Measurements from ENCODE around the gene SP110.
A peak's percentile ranks its signal among the peaks of the same experiment; 100 is the strongest.

Gene SP110

GRCh38 chr2:230222829-230223228, 3.0 kb upstream of the SP110 start:
- peak; percentile 69 for DNase-seq

- no peak for DNase-seq
These were observed 1.7 kb upstream of the SP110 start for GRCh38 chr2:230221493-230221892.

DNA sequence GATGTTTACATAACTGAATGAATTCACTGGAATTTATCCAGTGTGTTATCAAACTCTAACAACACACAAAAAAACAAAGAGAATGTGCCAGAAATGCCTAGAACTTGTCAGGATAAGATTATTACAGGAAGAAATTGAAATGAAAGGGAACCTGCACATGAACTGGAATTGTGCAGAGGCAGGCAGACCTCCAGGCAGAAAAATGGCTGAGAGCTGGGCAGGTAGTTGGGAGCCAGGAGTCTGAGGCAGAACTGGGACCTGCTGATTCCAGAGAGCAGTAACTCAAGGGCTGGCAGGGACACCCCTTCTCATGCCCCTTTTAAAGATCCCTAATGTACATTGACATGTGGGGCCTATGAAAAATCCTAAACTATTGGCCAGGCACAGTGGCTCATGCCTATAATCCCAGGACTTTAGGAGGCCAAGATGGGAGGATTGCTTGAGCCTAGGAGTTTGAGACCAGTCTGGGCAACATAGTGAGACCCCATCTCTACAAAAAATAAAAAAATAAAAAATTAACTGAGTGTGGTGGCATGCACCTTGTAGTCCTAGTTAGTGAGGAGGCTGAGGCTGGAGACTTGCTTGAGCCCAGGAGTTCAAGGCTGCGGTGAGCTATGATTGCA, 674 bp upstream of the SP110 start:
- DNase-seq: peak; percentile 15

DNA sequence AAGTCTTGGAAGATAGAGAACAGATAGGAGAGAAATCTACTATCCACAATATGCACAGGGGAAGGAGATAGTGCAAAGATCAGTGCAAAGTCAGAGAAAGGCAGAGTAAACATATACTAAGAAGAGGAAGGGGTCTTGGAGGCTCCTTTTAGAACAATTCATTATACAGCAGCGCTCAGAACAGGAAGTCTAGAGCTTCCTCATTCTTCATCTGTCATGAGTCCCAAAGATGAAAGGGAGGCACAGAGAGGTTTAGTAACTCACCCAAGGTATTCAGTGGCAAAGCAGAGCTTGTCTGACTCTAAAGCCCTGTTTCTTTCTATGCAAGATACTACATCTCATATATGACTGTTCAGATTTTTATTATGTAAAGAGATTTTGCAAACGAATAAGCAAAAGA, 1.4 kb downstream of the SP110 start:
- DNase-seq: no peak

DNA sequence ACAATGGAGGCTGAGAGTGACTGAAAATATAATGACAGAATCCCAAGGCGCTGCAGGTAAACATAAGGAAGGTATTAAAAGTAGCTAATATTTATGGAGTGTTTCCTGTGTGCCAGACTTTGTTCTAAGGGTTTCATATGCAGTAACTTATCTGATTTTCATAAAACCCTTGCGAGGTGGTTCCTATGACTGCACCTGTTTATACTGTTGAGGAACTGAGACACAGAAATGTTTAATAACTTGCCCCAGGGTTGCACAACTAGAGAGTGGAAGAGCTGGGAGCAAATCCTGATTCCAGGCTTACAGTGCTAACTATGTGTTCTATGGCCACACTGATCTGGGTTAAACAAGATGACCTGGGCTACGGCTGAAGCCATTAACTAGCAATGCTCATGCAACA, 2.4 kb downstream of the SP110 start:
- no peak for DNase-seq

GRCh38 chr2:230216489-230216888, 3.3 kb downstream of the SP110 start:
- DNase-seq: no peak

GRCh38 chr2:230209422-230210051, 10.2 kb downstream of the SP110 start:
- no peak for DNase-seq

GRCh38 chr2:230208576-230208975, 11.2 kb downstream of the SP110 start:
- DNase-seq: no peak

DNA sequence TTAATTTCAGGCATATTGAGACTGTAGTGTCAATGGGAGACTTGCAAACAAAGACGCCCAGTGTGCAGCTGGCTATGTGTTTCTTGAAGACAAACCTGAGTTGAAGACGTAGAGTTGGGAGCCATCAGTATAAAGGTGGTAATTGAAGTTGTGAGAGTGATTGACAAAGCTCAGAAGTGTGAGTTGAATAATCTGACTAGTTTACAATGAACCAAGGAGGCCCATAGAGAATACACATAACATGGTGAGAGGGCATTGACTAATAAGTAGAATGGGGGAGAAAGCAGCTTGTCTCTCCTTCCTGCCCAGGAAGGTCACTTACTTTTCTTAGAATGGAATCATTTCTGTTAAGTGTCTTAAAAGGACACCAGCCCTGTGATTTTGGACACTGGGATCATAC, 14.1 kb downstream of the SP110 start:
- DNase-seq: no peak

GRCh38 chr2:230205034-230205433, 14.8 kb downstream of the SP110 start:
- DNase-seq: no peak

DNA sequence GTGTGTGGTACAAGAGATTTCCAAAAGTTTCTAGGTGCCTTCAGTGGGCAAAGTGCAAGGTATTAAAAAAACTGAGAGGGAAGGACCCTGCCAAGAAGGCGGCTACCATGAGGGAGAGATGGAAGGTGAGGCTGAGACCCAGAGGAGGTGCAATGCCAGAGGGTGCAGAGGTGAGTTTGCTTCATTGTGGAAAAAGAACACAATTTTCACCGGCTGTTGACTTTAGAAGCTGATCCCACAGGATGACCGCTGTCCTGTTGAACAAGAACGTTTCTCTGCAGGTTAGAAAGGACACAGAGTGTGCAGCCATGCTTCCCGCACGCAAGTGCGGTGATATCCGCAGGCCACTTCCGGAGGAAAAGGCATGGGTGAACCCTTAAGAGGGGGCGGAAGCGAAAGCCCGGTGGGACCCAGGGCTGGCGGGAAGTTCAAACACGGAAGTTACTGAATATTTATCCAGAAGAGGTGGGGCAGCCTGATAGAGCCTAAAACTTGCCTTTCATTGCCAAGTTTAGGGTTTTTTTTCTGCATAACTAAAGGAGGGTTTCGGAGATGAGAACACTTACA, 16.6 kb downstream of the SP110 start:
- no peak for DNase-seq

DNA sequence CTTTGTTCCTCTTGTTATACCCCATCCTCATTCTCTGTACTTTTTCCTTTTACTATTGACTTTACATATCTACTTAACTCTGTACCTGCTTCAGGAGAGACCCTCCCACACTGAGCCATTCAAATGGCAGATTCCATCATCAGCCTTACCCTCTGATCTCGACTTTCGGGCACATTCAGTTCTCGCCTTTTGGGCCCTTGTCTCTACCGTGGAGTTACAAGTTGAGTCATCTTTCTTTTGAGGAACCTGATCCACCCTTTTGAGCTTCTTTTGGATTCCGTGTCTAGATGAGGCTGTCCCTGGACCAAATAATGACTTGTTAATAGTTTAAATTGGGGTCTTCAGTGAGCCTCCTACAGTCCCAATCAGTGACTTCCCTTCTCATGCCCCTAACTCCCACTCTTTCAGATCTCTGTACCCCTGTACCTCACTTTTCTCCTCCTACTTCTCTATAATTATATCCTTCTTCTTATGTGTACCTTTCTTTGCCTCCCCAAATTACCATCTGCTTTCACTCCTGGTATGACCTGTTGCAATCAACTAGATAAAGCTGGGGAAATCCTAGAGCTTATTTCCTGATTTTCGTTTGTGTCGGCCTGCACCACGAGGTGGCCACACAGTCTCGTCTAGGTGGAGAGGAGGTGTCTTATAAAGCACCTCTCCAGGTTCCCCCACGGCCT, 17.2 kb downstream of the SP110 start:
- no peak for DNase-seq

- DNase-seq: peak; percentile 58
These were observed 34.8 kb downstream of the SP110 start for GRCh38 chr2:230184727-230185578.

DNA sequence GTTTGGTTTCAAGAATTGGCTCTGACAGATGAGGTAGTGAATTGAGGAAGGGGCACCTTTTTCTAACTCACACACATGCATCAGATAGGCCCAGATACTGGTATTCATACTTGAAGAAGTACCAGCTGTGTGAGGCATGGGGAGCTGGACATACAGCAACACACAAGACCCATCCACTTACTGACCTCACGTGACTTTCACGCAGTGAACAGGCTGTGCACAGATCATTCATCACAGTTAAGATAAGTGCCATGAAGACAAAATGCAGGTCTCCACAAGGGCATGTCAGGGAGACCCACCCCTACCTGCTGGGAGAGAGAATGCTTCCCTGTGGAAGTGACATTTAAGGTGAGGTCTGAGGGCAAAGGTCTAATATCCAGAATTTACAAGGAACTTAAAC, 38.6 kb downstream of the SP110 start:
- DNase-seq: no peak

DNA sequence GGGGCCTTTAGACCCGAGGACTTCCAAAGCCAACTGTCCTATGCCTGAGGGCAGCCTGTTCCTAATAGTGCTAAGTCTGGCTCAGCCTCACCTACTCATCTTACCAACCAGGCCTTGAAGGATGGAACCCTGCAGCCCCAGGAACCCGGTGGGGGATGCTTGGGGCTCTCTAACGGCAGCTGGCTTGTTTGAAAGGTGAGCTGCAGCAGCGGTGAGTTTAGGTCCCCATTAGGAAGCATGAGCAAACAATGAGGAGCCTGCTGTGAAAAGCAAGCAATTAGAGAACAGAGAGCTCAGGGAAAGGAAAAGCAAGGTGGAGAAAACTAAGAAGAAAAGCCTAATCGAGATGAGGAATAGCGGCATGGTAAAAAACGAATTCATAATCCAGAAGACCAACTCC, 39.9 kb downstream of the SP110 start:
- DNase-seq: no peak

DNA sequence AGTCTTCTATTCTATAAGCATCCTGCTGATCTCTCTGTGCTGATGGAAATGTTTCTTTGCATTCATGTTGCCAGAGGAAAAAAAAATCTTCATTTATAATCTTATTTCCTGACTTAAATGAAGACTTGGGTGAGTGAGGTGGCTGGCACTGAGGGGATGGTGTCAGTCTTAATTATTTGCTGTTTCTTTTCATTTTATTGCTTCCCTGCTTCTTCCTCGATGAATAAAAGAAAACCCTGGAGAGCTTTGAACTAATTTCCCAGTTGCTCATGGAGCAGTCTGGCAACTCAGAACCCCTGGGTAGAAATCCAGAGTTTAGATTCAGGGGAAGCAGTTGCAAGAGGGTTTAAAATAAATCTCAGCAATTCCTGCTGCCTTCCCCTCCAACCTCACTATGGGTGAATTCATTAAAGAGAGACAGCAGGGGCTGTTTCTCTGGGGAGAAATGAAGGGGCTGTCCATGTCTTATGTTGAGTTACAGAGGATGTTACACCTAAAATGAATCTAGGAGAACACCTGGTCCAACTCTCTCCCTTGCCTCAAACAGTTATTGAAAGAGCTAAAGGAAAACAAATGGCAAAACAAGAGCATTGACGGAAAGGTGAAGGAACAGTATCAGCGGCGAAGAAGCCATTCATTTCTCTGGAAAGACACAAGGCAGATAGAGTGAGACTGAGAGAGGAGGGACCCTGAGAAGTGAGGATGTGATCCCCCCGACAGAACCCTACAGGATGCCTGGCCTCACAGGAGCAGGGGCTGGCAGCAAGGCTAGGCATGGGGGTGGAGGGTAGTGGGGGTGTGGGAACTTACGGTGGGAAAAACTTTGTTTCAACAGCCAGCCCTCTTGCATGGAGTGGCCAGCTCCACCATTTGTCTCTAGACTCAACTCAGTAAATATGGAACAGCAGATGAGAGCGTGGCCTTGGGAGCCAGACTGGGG, 41.0 kb downstream of the SP110 start:
- DNase-seq: no peak

- no peak for DNase-seq
These were observed 42.8 kb downstream of the SP110 start for GRCh38 chr2:230176996-230177395.

GRCh38 chr2:230174466-230174865, 45.3 kb downstream of the SP110 start:
- DNase-seq: no peak

DNA sequence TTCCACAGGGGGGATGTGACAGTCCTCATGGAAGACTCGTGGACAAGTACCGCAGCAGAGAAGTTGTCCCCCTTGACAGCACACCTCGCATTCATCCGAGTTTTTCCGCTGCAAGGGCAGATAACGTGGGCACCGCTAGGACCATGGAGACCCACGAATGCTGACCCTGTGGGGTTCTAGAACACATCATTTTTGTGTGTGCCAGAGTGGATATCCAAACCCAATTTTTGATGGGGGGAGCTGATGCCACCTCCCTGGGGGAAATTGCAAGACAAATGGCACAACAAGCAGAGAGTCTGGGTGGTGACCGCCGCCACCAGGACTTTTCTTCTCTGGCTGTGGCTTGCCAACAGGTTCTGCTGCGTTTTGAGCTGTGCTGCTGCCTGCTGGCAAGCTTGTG, 46.9 kb downstream of the SP110 start:
- no peak for DNase-seq

DNA sequence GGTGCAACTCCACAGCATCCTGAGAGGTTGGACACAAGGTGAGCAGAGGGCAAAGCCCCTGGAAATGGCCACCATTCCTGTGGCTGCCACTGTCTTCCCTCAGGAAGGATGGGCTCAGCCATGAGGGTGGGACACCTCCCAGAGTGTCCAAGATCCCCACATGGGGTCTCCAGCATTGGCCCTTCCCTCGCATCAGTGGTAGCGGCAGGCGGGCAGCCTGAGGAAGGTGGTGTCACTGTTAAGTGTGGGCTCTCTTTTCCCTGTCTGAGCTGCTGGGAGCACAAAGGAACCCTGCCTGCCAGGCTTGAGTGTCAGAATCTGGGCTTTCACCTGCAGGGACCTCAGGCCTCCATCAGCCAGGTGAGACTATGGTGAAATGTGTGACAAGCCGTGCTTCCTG, 47.6 kb downstream of the SP110 start:
- DNase-seq: no peak

DNA sequence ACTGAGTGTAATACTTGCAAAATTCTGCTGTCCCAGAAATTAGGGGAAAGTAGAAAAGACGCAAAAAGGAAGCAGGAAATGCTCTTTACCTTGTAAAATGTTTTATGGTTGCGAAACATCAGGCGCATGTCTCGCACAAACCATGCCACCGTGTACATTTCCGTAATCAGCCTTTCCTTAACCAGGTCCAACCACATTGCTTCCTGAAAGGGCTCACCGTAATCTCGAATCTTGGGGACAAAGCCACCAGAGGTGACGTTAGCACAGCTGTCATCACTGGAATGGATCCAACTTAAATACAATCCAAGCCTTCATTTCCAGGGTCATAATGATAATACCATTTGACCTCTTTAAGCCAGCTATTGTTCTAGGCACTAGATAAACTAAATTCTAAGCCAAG, 49.3 kb downstream of the SP110 start:
- DNase-seq: peak; percentile 92

GRCh38 chr2:230166557-230167170, 53.1 kb downstream of the SP110 start:
- DNase-seq: no peak
